PC-3 (cell line): ENCODE data around the gene SLC15A4. TPM values are rescaled to one million over a fixed set of nuclear protein-coding genes. Genes with fewer than 3 reads are reported as not detected.

Experiments used
- ATAC-seq: fragments of 200-7000 bp; cut with Tn5 transposase; 2 replicates; pipeline ENCODE4 v1.9.1; 2020; ENCODE audit warnings: mild to moderate bottlenecking, moderate library complexity
- BruUV-seq: library from RNA; stranded (reverse); fragments of 400-500 nt; replicated peaks from 2 replicates; lab custom pipeline; 2021; lab: Mats Ljungman, UMichigan
- CTCF ChIA-PET: fragments of 300-600 bp; sonication (Branson Sonifier 250); formaldehyde crosslinking; loops from one replicate; lab custom pipeline; 2022; ENCODE audit warnings: antibody characterized with exemption; lab: Charles Lee
- POLR2A ChIA-PET: fragments of 300-600 bp; sonication (Branson Sonifier 250); formaldehyde crosslinking; loops from one replicate; lab custom pipeline; 2022; ENCODE audit warnings: antibody characterized with exemption; ENCODE audit not compliant: unreplicated experiment; lab: Charles Lee
- DNase-seq: peaks from one replicate; pipeline ENCODE4 v3.0.0-alpha.2; 2015
- H2AFZ ChIP-seq: fragments of 300-600 bp; sonication (generic); 2 replicates; pipeline ENCODE4 v1.6.0; 2016; ENCODE audit warnings: antibody characterized with exemption, low read length
- H3F3A ChIP-seq: fragments of 300-600 bp; sonication (generic); one replicate; pipeline ENCODE4 v1.6.0; 2017; ENCODE audit warnings: antibody characterized with exemption, low read length, control low read depth, mild to moderate bottlenecking; ENCODE audit not compliant: unreplicated experiment
- H3K27ac ChIP-seq: fragments of 300-600 bp; sonication (generic); 2 replicates; pipeline ENCODE4 v1.5.1; 2016; ENCODE audit warnings: mild to moderate bottlenecking, low read length
- H3K27me3 ChIP-seq: fragments of 300-600 bp; sonication (generic); 2 replicates; pipeline ENCODE4 v1.6.1; 2016; ENCODE audit warnings: low read length, mixed read lengths
- H3K36me3 ChIP-seq: fragments of 300-600 bp; sonication (generic); 2 replicates; pipeline ENCODE4 v1.6.1; 2016; ENCODE audit warnings: low read depth, mixed run types, low read length, mixed read lengths
- H3K4me1 ChIP-seq: fragments of 300-600 bp; sonication (generic); 2 replicates; pipeline ENCODE4 v1.5.1; 2016; ENCODE audit warnings: low read length; ENCODE audit not compliant: insufficient read depth
- H3K4me2 ChIP-seq: fragments of 300-600 bp; sonication (generic); 2 replicates; pipeline ENCODE4 v1.6.0; 2016; ENCODE audit warnings: low read length
- H3K4me3 ChIP-seq: fragments of 300-600 bp; sonication (generic); 2 replicates; pipeline ENCODE4 v1.5.1; 2016; ENCODE audit warnings: mild to moderate bottlenecking, low read length, mixed read lengths
- H3K79me2 ChIP-seq: fragments of 300-600 bp; sonication (generic); 2 replicates; pipeline ENCODE4 v1.6.1; 2017; ENCODE audit warnings: low read length, mixed read lengths
- H3K9ac ChIP-seq: fragments of 300-600 bp; sonication (generic); 2 replicates; pipeline ENCODE4 v1.6.0; 2016; ENCODE audit warnings: mild to moderate bottlenecking, low read length
- H3K9me2 ChIP-seq: fragments of 300-600 bp; sonication (generic); replicated peaks from 2 replicates; pipeline ENCODE4 v1.6.1; 2016; ENCODE audit warnings: mixed run types, low read length, mixed read lengths
- H3K9me3 ChIP-seq: fragments of 300-600 bp; sonication (generic); 2 replicates; pipeline ENCODE4 v1.6.1; 2016; ENCODE audit warnings: low read length, mixed read lengths
- H4K20me1 ChIP-seq: fragments of 300-600 bp; sonication (generic); 2 replicates; pipeline ENCODE4 v1.6.1; 2016; ENCODE audit warnings: low read length, mixed read lengths
- EZH2 ChIP-seq: fragments of 300-600 bp; sonication (generic); IDR thresholded peaks from one replicate; pipeline ENCODE4 v1.6.1; 2017; ENCODE audit warnings: antibody characterized with exemption, mild to moderate bottlenecking, low read length; ENCODE audit not compliant: unreplicated experiment
- EZH2phosphoT487 ChIP-seq: fragments of 300-600 bp; sonication (generic); IDR thresholded peaks from 2 replicates; pipeline ENCODE4 v1.6.1; 2018; ENCODE audit warnings: mild to moderate bottlenecking, antibody characterized with exemption, low read length, borderline replicate concordance
- intact Hi-C: fragments of 100-400 bp; cut with micrococcal nuclease; formaldehyde crosslinking; loops from 2 replicates; pipeline ENCODE4 v1.9.0; 2023
- total RNA-seq: library from RNA; depleted of rRNA; stranded (reverse); fragments of >200 nt; gene quantifications from 2 replicates; pipeline ENCODE4 v1.2.3, GENCODE V29; 2014
- TF ChIP-seq, protein P1 (sequence below): fragments of 300-600 bp; sonication (generic); conservative IDR thresholded peaks from 2 replicates; pipeline ENCODE4 v1.5.1; 2017; ENCODE audit warnings: antibody characterized with exemption, low read depth, mild to moderate bottlenecking, low read length

Gene SLC15A4
- total RNA-seq, 1 experiment from 2014 or later: 20.8 TPM

- H3K36me3 ChIP-seq: peaks cover 37% of the 10 kb centered on the region
- H3K9me2 ChIP-seq: no peaks in the 10 kb centered on the region
- H4K20me1 ChIP-seq: peaks cover 40% of the 10 kb centered on the region
- no peaks in the 10 kb centered on the region for H3K9me3 ChIP-seq
- POLR2A ChIA-PET: no interaction called here
- no peak overlapping the region for H3K27ac ChIP-seq
- no peaks in the 10 kb centered on the region for H3K4me1 ChIP-seq
- no peaks in the 10 kb centered on the region for H3K27me3 ChIP-seq
- ATAC-seq (peak; percentile 42; the same call in 1 of the 2 replicates), DNase-seq (no peak)
- H3F3A ChIP-seq: no peaks in the 10 kb centered on the region
- H2AFZ ChIP-seq: no peak overlapping the region
- TF ChIP-seq EZH2phosphoT487 (no peak), EZH2 (no peak)
- TF ChIP-seq, protein P1, sequence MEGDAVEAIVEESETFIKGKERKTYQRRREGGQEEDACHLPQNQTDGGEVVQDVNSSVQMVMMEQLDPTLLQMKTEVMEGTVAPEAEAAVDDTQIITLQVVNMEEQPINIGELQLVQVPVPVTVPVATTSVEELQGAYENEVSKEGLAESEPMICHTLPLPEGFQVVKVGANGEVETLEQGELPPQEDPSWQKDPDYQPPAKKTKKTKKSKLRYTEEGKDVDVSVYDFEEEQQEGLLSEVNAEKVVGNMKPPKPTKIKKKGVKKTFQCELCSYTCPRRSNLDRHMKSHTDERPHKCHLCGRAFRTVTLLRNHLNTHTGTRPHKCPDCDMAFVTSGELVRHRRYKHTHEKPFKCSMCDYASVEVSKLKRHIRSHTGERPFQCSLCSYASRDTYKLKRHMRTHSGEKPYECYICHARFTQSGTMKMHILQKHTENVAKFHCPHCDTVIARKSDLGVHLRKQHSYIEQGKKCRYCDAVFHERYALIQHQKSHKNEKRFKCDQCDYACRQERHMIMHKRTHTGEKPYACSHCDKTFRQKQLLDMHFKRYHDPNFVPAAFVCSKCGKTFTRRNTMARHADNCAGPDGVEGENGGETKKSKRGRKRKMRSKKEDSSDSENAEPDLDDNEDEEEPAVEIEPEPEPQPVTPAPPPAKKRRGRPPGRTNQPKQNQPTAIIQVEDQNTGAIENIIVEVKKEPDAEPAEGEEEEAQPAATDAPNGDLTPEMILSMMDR: no peak
- H3K9ac ChIP-seq: no peak overlapping the region
- intact Hi-C loops: no loop called here
- H3K4me3 ChIP-seq: no peak overlapping the region
- H3K4me2 ChIP-seq: no peak overlapping the region
- CTCF ChIA-PET: no interaction called here
- H3K79me2 ChIP-seq: peaks cover 91% of the 10 kb centered on the region
- BruUV-seq: no TSS peak
Observed at GRCh38 chr12:128813883-128814282, 9.9 kb downstream of the SLC15A4 start.

GRCh38 chr12:128813392-128813791 lies 10.4 kb downstream of the SLC15A4 start:
- POLR2A ChIA-PET: no interaction called here
- CTCF ChIA-PET: no interaction called here
- intact Hi-C loops: no loop called here

GRCh38 chr12:128811806-128812205 lies 12.0 kb downstream of the SLC15A4 start:
- H3K79me2 ChIP-seq: peaks cover 77% of the 10 kb centered on the region
- H3K9ac ChIP-seq: no peak overlapping the region
- no peaks in the 10 kb centered on the region for H3K4me1 ChIP-seq
- H3K9me2 ChIP-seq: no peaks in the 10 kb centered on the region
- TF ChIP-seq EZH2: no peak
- no peak for TF ChIP-seq EZH2phosphoT487
- TF ChIP-seq, protein P1: no peak
- H3K27ac ChIP-seq: no peak overlapping the region
- H3K27me3 ChIP-seq: no peaks in the 10 kb centered on the region
- no peak overlapping the region for H3K4me3 ChIP-seq
- peaks cover 20% of the 10 kb centered on the region; the same call in 1 of the 2 replicates for H4K20me1 ChIP-seq
- DNase-seq (no peak), ATAC-seq (no peak)
- intact Hi-C loops: no loop called here
- POLR2A ChIA-PET: interaction anchor here (0.6 kb wide), 1 partner anchor 510 kb away, joined by 3 read pairs; no protein-coding TSS in a partner anchor
- no TSS peak for BruUV-seq
- peaks cover 56% of the 10 kb centered on the region for H3K36me3 ChIP-seq
- no peaks in the 10 kb centered on the region for H3K9me3 ChIP-seq
- CTCF ChIA-PET: no interaction called here
- no peaks in the 10 kb centered on the region for H3F3A ChIP-seq
- H2AFZ ChIP-seq: no peak overlapping the region
- H3K4me2 ChIP-seq: no peak overlapping the region

More at GRCh38 chr12:128813392-128813791, 10.4 kb downstream of the SLC15A4 start:
- BruUV-seq: no TSS peak
- peaks cover 35% of the 10 kb centered on the region for H4K20me1 ChIP-seq
- DNase-seq: no peak
- H2AFZ ChIP-seq: no peak overlapping the region
- no peak overlapping the region for H3K4me2 ChIP-seq
- H3K4me1 ChIP-seq: no peaks in the 10 kb centered on the region
- H3K9ac ChIP-seq: no peak overlapping the region
- no peak overlapping the region for H3K27ac ChIP-seq
- peaks cover 42% of the 10 kb centered on the region for H3K36me3 ChIP-seq
- no peaks in the 10 kb centered on the region for H3K27me3 ChIP-seq
- H3K79me2 ChIP-seq: peaks cover 90% of the 10 kb centered on the region
- no peak for ATAC-seq
- H3F3A ChIP-seq: no peaks in the 10 kb centered on the region
- no peak overlapping the region for H3K4me3 ChIP-seq
- H3K9me2 ChIP-seq: no peaks in the 10 kb centered on the region
- TF ChIP-seq, protein P1: no peak
- TF ChIP-seq EZH2 (no peak), EZH2phosphoT487 (no peak)
- H3K9me3 ChIP-seq: no peaks in the 10 kb centered on the region
